Hepatic stellate cell (primary cell): ENCODE results near the gene KCNH5.
"Not testable (repeated sequence)": the region's sequence is repeated elsewhere in the genome, so short reads cannot be mapped to it uniquely, and the experiment has no call there.

Source experiments
- DNase-seq: peaks from one replicate; pipeline ENCODE4 v3.0.0; 2011; ENCODE audit warnings: low spot score

KCNH5 gene

DNA sequence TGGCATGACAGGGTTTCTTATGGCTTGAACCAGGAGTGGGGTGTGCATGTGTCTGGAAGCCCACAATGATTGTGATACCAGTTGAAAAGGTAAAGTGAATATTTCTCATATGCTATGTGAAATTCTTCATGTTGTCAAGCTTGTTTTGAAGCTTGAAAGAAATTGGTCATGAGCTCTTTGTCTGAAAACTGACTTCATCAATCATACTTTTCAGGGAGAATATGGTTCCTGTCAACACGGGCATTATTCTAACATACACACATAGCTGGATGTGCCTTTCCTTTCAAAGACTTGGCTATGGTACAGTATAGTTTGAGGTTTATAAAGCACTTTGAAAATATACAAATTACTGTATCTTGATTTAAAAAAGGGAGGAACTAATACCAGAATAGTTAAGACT lies 158.8 kb downstream of the KCNH5 start:
- DNase-seq = no peak

DNA sequence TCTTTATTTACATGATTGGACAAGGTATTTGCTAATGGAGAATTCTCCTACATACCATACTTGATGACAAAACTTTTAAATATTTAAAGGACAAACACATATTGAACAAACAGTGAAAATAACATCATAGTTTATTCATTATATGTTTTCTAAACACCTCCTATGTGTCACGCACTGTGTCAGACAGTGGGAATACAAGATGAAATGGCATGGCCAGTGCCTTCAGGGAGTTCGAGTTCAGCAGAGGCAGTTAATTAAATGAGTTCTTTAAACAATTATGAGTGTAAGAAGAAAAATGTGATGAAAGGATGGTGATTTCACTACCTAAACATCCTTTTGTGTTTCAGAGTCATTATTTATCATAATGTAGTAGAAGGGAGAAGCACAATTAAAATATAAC lies 159.8 kb downstream of the KCNH5 start:
- no peak for DNase-seq

DNA sequence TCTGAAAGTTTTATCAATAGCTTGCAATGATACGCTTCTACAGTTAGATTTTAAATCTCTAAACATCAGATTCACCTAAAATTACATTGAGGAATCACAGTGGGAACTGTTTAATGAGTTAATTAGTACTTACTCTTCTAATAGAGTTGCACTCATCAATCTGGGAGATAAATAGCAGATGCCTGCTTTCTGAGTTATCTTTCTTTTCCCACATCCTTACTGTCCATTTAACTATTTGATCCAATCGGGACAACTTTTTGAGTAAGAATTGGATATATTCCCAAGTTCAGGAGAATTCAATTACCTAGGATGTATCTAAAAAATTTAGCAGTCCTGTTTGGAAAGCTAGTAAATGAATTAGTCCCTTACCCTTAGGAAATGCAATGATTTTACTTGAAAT lies 162.3 kb downstream of the KCNH5 start:
- DNase-seq = no peak

DNA sequence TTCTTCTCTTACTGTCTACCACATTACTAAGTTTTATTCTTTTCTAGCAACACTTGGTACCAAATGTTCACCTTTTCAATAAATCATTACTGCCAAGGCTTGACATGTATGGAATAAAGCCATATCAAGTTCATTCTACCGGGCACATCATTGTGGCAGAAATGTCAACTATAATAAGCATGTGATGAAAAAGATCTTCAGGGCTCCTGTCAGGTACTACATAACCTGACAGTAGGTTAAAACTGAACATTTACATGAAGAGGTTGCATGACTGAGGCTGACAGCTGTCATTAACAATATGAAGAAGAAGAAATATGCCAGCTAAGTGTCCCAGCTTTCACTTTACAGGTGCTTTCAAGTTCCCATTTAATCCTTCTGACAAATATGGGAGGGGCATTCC lies 178.9 kb downstream of the KCNH5 start:
- no peak for DNase-seq

DNA sequence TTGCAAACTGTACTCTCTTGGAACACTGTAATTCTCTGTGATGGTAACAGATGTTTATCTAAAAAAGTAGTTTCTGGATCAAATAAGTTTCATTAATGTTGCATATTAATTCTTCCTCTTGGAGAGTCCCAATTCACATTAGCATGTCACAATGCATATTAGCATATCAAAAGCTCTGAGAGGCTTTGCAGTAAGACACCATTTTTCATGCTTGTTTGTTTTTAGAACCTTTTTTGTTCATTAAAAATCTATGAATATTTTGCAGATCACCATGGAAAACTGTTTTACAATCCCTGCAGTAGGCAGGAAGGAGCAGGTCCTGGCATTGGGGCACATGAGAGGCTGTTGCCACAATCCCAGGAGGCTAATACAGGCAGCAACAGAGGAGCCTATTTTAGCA lies 180.7 kb downstream of the KCNH5 start:
- no peak for DNase-seq

- not testable (repeated sequence) for DNase-seq
Observed at GRCh38 chr14:62858011-62858410, 187.2 kb downstream of the KCNH5 start.

GRCh38 chr14:62854951-62855350 lies 190.3 kb downstream of the KCNH5 start:
- DNase-seq = no peak

DNA sequence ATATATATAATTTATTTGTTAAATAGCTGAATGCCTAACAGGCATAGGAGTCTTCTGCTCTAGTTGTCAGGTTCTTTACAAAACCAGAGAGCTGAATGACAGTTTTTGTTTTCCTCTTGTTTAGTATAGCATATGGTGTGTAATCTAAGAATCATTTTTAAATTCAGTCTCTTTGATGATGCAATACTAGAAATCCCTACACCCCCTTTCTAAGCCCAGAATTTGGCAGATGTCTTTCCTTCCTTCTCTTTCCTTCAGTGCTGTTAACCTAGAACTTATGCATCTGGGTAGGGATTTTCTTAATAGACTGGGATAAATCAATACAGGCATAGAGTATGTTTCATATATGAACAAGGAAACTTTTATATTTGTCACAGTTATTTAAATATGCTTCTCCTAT lies 198.1 kb downstream of the KCNH5 start:
- no peak for DNase-seq

DNA sequence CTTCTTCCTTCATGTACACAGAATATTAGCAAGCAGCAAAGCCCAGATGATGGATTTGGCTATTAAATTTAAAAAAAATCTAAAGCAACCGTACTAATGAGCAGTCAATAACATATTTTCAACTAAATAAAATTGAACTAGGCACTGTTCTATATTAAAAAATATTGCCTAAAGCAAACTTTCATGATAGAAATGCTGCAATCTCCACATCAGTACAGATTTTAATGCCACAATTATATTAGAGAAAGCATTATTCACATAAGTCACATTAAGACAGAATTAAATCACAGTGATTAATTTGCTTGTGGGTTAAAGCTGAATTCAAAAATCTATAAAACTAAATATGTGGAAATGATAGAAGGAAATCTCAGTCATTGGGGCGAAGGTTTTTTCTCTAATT lies 200.7 kb downstream of the KCNH5 start:
- DNase-seq = no peak

DNA sequence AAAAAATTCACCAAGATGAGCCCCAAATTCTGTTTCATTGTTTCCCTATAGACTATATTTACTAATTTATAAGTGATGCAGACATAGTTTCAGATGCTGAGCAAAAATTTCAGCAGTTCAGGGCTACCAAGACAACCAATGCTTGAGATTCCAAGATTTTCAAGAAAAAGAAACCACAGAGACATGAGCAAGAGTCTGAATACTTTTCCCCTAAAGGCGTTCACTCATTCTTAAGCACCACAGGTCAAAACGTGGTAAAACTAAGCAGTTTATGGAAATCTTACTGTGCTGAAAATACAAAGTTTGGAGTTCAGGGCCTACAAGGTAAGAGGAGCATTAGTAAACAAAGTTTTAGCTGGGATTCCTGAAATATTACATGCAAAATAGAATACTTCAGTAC lies 221.2 kb downstream of the KCNH5 start:
- DNase-seq = no peak

GRCh38 chr14:62819931-62820330 lies 225.3 kb downstream of the KCNH5 start:
- DNase-seq = no peak

DNA sequence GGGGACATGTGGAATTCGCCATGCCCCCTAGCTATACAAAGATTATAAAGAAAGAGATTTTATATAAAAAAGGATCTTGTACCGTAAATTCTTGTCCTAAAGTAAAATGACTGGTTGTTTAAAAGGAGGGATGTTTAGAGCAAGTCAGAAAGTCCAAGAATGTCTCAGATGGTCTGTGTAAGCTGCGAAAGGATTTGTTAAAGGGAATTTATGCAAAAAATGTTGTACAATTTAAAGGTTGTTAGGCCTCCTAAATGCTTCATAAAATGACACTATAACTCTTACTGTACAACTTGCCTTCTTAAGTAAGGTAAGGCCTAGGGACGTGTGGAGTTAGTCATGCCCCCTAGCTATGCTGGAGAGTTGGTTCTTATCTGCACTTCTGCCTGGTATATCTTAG lies 237.6 kb downstream of the KCNH5 start:
- DNase-seq = no peak

GRCh38 chr14:62800577-62800976 lies 244.7 kb downstream of the KCNH5 start:
- no peak for DNase-seq

GRCh38 chr14:62796431-62796830 lies 248.8 kb downstream of the KCNH5 start:
- no peak for DNase-seq

GRCh38 chr14:62792578-62792977 lies 252.7 kb downstream of the KCNH5 start:
- no peak for DNase-seq

- not testable (repeated sequence) for DNase-seq
Observed at GRCh38 chr14:62781328-62781727, 263.9 kb downstream of the KCNH5 start.

- DNase-seq = no peak
Observed at GRCh38 chr14:62778852-62779251, 266.4 kb downstream of the KCNH5 start.

GRCh38 chr14:62778310-62778709 lies 266.9 kb downstream of the KCNH5 start:
- no peak for DNase-seq

GRCh38 chr14:62777510-62777909 lies 267.7 kb downstream of the KCNH5 start:
- DNase-seq = no peak

DNA sequence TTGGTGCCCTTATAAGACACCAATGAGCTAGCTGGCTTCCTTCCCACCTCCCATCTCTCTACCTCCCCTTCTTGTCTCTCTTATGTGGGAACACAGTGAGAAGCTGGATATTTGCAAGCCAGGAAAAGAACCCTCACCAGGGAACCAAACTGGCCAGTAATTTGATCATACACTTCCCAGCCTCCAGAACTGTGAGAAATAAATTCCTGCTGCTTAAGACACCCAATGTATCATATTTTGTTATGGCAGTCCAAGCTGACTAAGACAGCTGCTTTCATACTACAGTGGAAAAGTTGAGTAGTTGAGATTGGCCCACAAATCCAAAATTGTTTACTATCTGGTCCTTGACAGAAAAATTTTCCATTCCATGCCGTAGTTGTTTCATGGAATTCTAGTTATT lies 269.0 kb downstream of the KCNH5 start:
- no peak for DNase-seq

DNA sequence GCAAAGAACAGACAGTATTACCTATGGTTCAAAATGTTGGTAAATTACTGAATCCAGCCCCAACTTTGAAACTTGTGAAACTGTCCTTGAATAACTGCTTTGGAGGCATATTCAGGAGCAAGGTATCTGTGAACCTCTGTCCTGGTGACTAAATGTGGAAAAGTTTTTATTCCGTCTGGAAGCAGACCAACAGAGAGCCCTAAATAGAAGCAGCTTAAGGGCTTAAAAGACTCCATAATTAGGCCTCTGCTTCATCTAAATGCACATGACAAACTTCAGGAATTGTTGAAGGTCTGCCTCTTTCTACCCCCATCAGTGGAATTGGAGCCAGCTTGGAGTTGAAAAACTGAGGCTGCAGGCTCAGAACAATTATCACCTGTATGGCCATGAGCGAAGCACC lies 276.5 kb downstream of the KCNH5 start:
- no peak for DNase-seq

DNA sequence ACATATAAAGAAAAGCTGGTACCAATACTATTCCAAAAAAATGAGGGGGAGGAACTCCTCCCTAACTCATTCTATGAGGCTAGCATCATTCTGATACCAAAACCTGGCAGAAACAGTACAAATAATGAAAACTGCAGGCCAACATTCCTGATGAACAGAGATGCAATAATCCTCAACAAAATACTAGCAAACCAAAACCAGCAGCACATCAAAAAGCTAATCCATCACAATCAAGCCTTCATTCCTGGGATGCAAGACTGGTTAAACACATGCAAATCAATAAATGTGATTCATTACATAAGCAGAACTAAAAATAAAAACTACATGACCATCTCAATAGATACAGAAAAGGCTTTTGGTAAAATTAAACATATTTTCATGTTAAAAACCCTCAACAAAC lies 281.3 kb downstream of the KCNH5 start:
- no peak for DNase-seq

GRCh38 chr14:62759796-62760195 lies 285.5 kb downstream of the KCNH5 start:
- DNase-seq = no peak

GRCh38 chr14:62746881-62747280 lies 298.4 kb downstream of the KCNH5 start:
- not testable (repeated sequence) for DNase-seq

DNA sequence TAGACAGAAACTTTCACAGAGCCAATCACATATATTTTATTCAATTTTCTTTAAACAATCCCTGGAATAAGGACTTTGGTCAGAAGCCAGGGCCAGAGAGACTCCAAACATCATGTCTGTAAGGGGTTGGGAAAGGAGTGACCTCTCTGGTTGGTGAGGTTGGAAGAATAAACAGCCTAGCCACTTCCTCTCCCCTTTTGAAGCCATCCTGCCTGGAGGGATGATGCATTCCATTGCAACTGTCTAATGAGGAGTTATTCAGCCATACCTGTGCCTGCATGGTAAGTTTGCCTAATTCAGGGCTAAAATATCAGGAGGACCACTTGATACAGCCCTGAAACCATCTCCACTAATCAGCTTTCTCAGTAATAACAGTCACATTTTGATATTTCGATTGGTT lies 299.8 kb downstream of the KCNH5 start:
- no peak for DNase-seq
